ENCODE data around the gene ARSI. TPM values are rescaled to one million over a fixed set of nuclear protein-coding genes. Genes with fewer than 3 reads are reported as not detected.

Gene ARSI
- polyA plus RNA-seq, 1 donor, result 5.7 TPM

- DNase-seq (ENCODE audit: low read depth), result no peak
Measured at GRCh38 chr5:150247726-150248125, 55.0 kb downstream of the ARSI start.

- DNase-seq (ENCODE audit: low read depth), result no peak
Measured at GRCh38 chr5:150246835-150247234, 55.9 kb downstream of the ARSI start.

GRCh38 chr5:150246429-150246828 lies 56.3 kb downstream of the ARSI start:
- DNase-seq (ENCODE audit: low read depth), result no peak

Other genes starting within 250 kb of the ARSI start
- 22.9 TPM for gene CSF1R, start 216.4 kb downstream of the ARSI start, polyA plus RNA-seq (ENCODE audit: insufficient read length)
- gene PDGFRB, start 147.1 kb downstream of the ARSI start, polyA plus RNA-seq (ENCODE audit: insufficient read length), result 115 TPM
- gene CDX1, start 136.1 kb downstream of the ARSI start, polyA plus RNA-seq (ENCODE audit: insufficient read length), result 0.24 TPM
- gene SLC6A7, start 112.8 kb downstream of the ARSI start, polyA plus RNA-seq (ENCODE audit: insufficient read length), result 0.30 TPM
- 96.2 TPM for gene CAMK2A, start 13.1 kb downstream of the ARSI start, polyA plus RNA-seq (ENCODE audit: insufficient read length)
- 16.9 TPM for gene TCOF1, start 54.8 kb upstream of the ARSI start, polyA plus RNA-seq (ENCODE audit: insufficient read length)
- gene CD74, start 110.0 kb upstream of the ARSI start, polyA plus RNA-seq (ENCODE audit: insufficient read length), result 75.3 TPM
- 3,181 TPM for gene RPS14, start 146.8 kb upstream of the ARSI start, polyA plus RNA-seq (ENCODE audit: insufficient read length)
- gene NDST1, start 205.2 kb upstream of the ARSI start, polyA plus RNA-seq (ENCODE audit: insufficient read length), result 46.9 TPM

Measured in forelimb muscle (tissue), 1 donor.